Measurements from ENCODE around the gene GALNS.

GRCh38 chr16:88764913-88765349 lies 91.8 kb downstream of the GALNS start:
- TF ChIP-seq POLR2A (IDR thresholded peaks at IDR 0.05), result no peak
- no peak for TF ChIP-seq CTCF (IDR thresholded peaks at IDR 0.05)
